Endothelial cell of umbilical vein (primary cell): Measurements from ENCODE around the gene RIC8B. TPM values are rescaled to one million over a fixed set of nuclear protein-coding genes. Genes with fewer than 3 reads are reported as not detected.

Experiments
- BruUV-seq: library from RNA; stranded (reverse); fragments of 400-500 nt; replicated peaks from 2 replicates; lab custom pipeline; 2021; lab: Mats Ljungman, UMichigan
- CTCF ChIA-PET: fragments of 300-600, 350-600 bp; sonication (Branson Sonifier 250); formaldehyde crosslinking; loops from one replicate; lab custom pipeline; 2021; ENCODE audit warnings: antibody characterized with exemption, inconsistent platforms; lab: Charles Lee
- POLR2A ChIA-PET: fragments of 300-600, 350-600 bp; sonication (Branson Sonifier 250); formaldehyde crosslinking; loops from one replicate; lab custom pipeline; 2021; ENCODE audit warnings: antibody characterized with exemption, inconsistent platforms; lab: Charles Lee
- DNase-seq: peaks from one replicate; pipeline ENCODE4 v3.0.0-alpha.2; 2011; ENCODE audit warnings: low read depth, low spot score
- FAIRE-seq: peaks from 2 replicates; lab custom pipeline; 2011; peaks lifted over from hg19 to GRCh38; lab: Jason Lieb, UNC
- H2AFZ ChIP-seq: 2 replicates; pipeline ENCODE4 v1.6.0; 2012; ENCODE audit warnings: low read depth, low read length, control low read depth, inconsistent platforms
- H3K27ac ChIP-seq: 2 replicates; pipeline ENCODE4 v1.5.1; 2011; ENCODE audit warnings: low read depth, mild to moderate bottlenecking, control low read depth, low read length, moderate library complexity; ENCODE audit not compliant: insufficient read depth
- H3K27me3 ChIP-seq, 2 experiments: 2 replicates each; pipeline versions ENCODE4 v1.6.0 to v1.6.1; 2011; ENCODE audit warnings: low read length in 2 of 2, mixed read lengths in 1 of 2; ENCODE audit not compliant: control insufficient read depth in 2 of 2, insufficient read depth in 2 of 2
- H3K36me3 ChIP-seq, 2 experiments: 2 replicates in 1 of 2; 3 replicates in 1 of 2; pipeline ENCODE4 v1.5.1; 2011; ENCODE audit warnings: low read length in 2 of 2, mild to moderate bottlenecking in 1 of 2, moderate library complexity in 1 of 2; ENCODE audit not compliant: control insufficient read depth in 2 of 2, insufficient read depth in 2 of 2; ENCODE audit errors: extremely low read depth in 1 of 2
- H3K4me1 ChIP-seq: 3 replicates; pipeline ENCODE4 v1.5.1; 2011; ENCODE audit warnings: mild to moderate bottlenecking, low read length; ENCODE audit not compliant: control insufficient read depth, insufficient read depth; ENCODE audit errors: extremely low read depth
- H3K4me2 ChIP-seq: 2 replicates; pipeline ENCODE4 v1.6.1; 2011; ENCODE audit warnings: low read length, control low read depth, mixed read lengths; ENCODE audit not compliant: insufficient read depth
- H3K4me3 ChIP-seq, 3 experiments: fragments of 200-600 bp in 1 of 3; sonication (generic), shearing (Covaris generic) in 1 of 3; replicated peaks in 1 of 3; 2 replicates each; pipeline ENCODE4 v1.5.1; 2011 to 2016; ENCODE audit warnings: control low read depth in 3 of 3, low read length in 3 of 3, mild to moderate bottlenecking in 2 of 3, inconsistent platforms in 1 of 3, low read depth in 1 of 3, moderate library complexity in 1 of 3; ENCODE audit not compliant: insufficient read depth in 1 of 3
- H3K79me2 ChIP-seq: 2 replicates; pipeline ENCODE4 v1.6.0; 2012; ENCODE audit warnings: low read length, inconsistent platforms; ENCODE audit not compliant: control insufficient read depth, insufficient read depth
- H3K9ac ChIP-seq: replicated peaks from 2 replicates; pipeline ENCODE3; 2011; ENCODE audit warnings: low read length, control low read depth; ENCODE audit not compliant: insufficient read depth; ENCODE audit errors: extremely low read depth
- H3K9me1 ChIP-seq: replicated peaks from 3 replicates; pipeline ENCODE4 v1.6.0; 2011; ENCODE audit warnings: mild to moderate bottlenecking, low read length; ENCODE audit not compliant: control insufficient read depth, insufficient read depth; ENCODE audit errors: extremely low read depth
- H3K9me3 ChIP-seq: replicated peaks from 2 replicates; pipeline ENCODE4 v1.5.1; 2012; ENCODE audit warnings: low read length, inconsistent platforms; ENCODE audit not compliant: control insufficient read depth, insufficient read depth
- H4K20me1 ChIP-seq: replicated peaks from 2 replicates; pipeline ENCODE3; 2011; ENCODE audit warnings: mild to moderate bottlenecking, low read length; ENCODE audit not compliant: control insufficient read depth, insufficient read depth; ENCODE audit errors: extremely low read depth
- CTCF ChIP-seq, 2 donors: IDR thresholded peaks; 1 replicate in 1 of 2; 2 replicates in 1 of 2; pipeline ENCODE4 v1.5.1; 2011; ENCODE audit warnings: low read length in 2 of 2, mild to moderate bottlenecking in 2 of 2, moderate library complexity in 2 of 2, control low read depth in 1 of 2, inconsistent platforms in 1 of 2, low read depth in 1 of 2; ENCODE audit not compliant: insufficient read depth in 1 of 2; ENCODE audit errors: extremely low read depth in 1 of 2
- EZH2 ChIP-seq: IDR thresholded peaks from 2 replicates; pipeline ENCODE4 v1.6.1; 2012; ENCODE audit warnings: borderline replicate concordance, low read depth, mild to moderate bottlenecking, moderate library complexity, low read length, inconsistent platforms; ENCODE audit not compliant: severe bottlenecking
- FOS ChIP-seq: IDR thresholded peaks from 2 replicates; pipeline ENCODE4 v1.6.1; 2011; ENCODE audit warnings: mild to moderate bottlenecking, low read length, moderate library complexity, borderline replicate concordance; ENCODE audit not compliant: insufficient read depth
- GATA2 ChIP-seq: IDR thresholded peaks from 2 replicates; pipeline ENCODE4 v1.7.0; 2011; ENCODE audit warnings: low read depth, mild to moderate bottlenecking, moderate library complexity, mixed read lengths, low read length; ENCODE audit not compliant: insufficient read length, insufficient read depth
- JUN ChIP-seq: IDR thresholded peaks from 2 replicates; pipeline ENCODE4 v1.6.1; 2011; ENCODE audit warnings: borderline replicate concordance, low read depth; ENCODE audit not compliant: insufficient read length, insufficient read depth
- MAX ChIP-seq: IDR thresholded peaks from 2 replicates; pipeline ENCODE4 v1.6.1; 2011; ENCODE audit not compliant: insufficient read depth, insufficient read length
- MYC ChIP-seq: IDR thresholded peaks from one replicate; pipeline ENCODE4 v1.6.1; 2011; ENCODE audit warnings: mild to moderate bottlenecking, low read depth, low read length
- POLR2A ChIP-seq: IDR thresholded peaks from 2 replicates; pipeline ENCODE4 v1.6.1; 2012; ENCODE audit warnings: low read depth, mild to moderate bottlenecking, control low read depth, low read length
- POLR2AphosphoS5 ChIP-seq: IDR thresholded peaks from 2 replicates; pipeline ENCODE4 v1.6.1; 2012; ENCODE audit warnings: low read depth, mild to moderate bottlenecking, control low read depth, low read length, moderate library complexity; ENCODE audit not compliant: insufficient read depth
- dilution Hi-C: fragments of 300-500 bp; cut with MboI; formaldehyde crosslinking; loops from one replicate; pipeline ENCODE4 v1.15.0; 2019; ENCODE audit warnings: low sequenced_read_pairs; ENCODE audit not compliant: extremely low pct_ligation_motif_present
- intact Hi-C: fragments of 100-400 bp; cut with micrococcal nuclease; formaldehyde crosslinking; loops from one replicate; pipeline ENCODE4 v1.10.0; 2022
- polyA plus RNA-seq, 4 experiments: library from polyadenylated mRNA; depleted of rRNA in 3 of 4; stranded (reverse) in 3 of 4; unstranded in 1 of 4; fragments of >200 nt; gene quantifications; 2 replicates each; pipeline versions ENCODE4 v1.2.1 to v1.2.3, GENCODE V29; 2011 to 2012; ENCODE audit warnings: missing spikeins in 1 of 4
- total RNA-seq: library from RNA; stranded (reverse); gene quantifications from 2 replicates; pipeline ENCODE4 v1.2.3, GENCODE V29; 2021

RIC8B gene
- total and polyA plus RNA-seq, 2 donors (not counting 3 experiments of a cell fraction or from before 2014, with no cell fraction given), result 4.1 to 13.7 TPM

GRCh38 chr12:106766393-106766826, 8.1 kb upstream of the RIC8B start:
- no peaks in the 10 kb centered on the region for H3K9me1 ChIP-seq
- intact Hi-C loops, result no loop called here
- no peak overlapping the region for H3K27ac ChIP-seq
- H3K9me3 ChIP-seq, result no peaks in the 10 kb centered on the region
- peak overlapping the region; percentile 12 for H3K4me2 ChIP-seq
- no TSS peak for BruUV-seq
- H4K20me1 ChIP-seq, result no peaks in the 10 kb centered on the region
- ChIA-PET POLR2A (interaction anchor here (0.6 to 0.7 kb wide), 2 partner anchors 77 to 272 kb away, joined by 3 to 4 read pairs; no protein-coding TSS in a partner anchor), CTCF (interaction anchor here (0.7 to 1.3 kb wide), 4 partner anchors 9 to 189 kb away, joined by 3 to 11 read pairs (median 4); partner anchors contain the start of gene TMEM263)
- DNase-seq, result peak; percentile 70
- no peaks in the 10 kb centered on the region for H3K36me3 ChIP-seq
- FAIRE-seq, result peak; percentile 79
- TF ChIP-seq CTCF (IDR thresholded peaks at IDR 0.05; ENCODE audit: extremely low read depth in 1 of 2, insufficient read depth in 1 of 2, low read depth in 1 of 2, low read length in 2 of 2) (no peak), FOS (no peak), JUN (no peak), MAX (no peak), EZH2 (no peak), MYC (no peak), POLR2A (no peak), POLR2AphosphoS5 (no peak), GATA2 (no peak)
- H3K4me1 ChIP-seq, result peaks cover 4% of the 10 kb centered on the region
- H3K27me3 ChIP-seq, result peaks cover 3 to 8% of the 10 kb centered on the region in 2 experiments
- H2AFZ ChIP-seq, result peak overlapping the region; percentile 43
- dilution Hi-C loops, result no loop called here
- H3K9ac ChIP-seq, result no peak overlapping the region
- no peaks in the 10 kb centered on the region for H3K79me2 ChIP-seq
- no peak overlapping the region for H3K4me3 ChIP-seq
